OCI-LY7 (cell line): ENCODE results near the gene PITX2. TPM values are rescaled to one million over a fixed set of nuclear protein-coding genes. Genes with fewer than 3 reads are reported as not detected.

ENCODE experiments used
- BruUV-seq: library from RNA; stranded (reverse); fragments of 400-500 nt; replicated peaks from 2 replicates; lab custom pipeline; 2021; lab: Mats Ljungman, UMichigan
- CTCF ChIA-PET: fragments of 300-600 bp; sonication (Branson Sonifier 250); formaldehyde crosslinking; loops from one replicate; lab custom pipeline; 2022; ENCODE audit warnings: antibody characterized with exemption; ENCODE audit not compliant: unreplicated experiment; lab: Charles Lee
- POLR2A ChIA-PET: fragments of 300-600 bp; sonication (Branson Sonifier 250); formaldehyde crosslinking; loops from one replicate; lab custom pipeline; 2022; ENCODE audit warnings: antibody characterized with exemption; lab: Charles Lee
- DNase-seq: peaks from one replicate; pipeline ENCODE4 v3.0.0-alpha.2; 2015; ENCODE audit warnings: low spot score
- H2AFZ ChIP-seq: fragments of 200-600 bp; sonication (generic), shearing (Covaris generic); 2 replicates; pipeline ENCODE4 v1.6.1; 2014; ENCODE audit warnings: mild to moderate bottlenecking, antibody characterized with exemption, low read length, moderate library complexity
- H3K27ac ChIP-seq: fragments of 200-600 bp; sonication (generic); 2 replicates; pipeline ENCODE4 v1.5.1; 2014; ENCODE audit warnings: mixed run types, low read depth, mild to moderate bottlenecking, moderate library complexity, low read length, inconsistent platforms; ENCODE audit not compliant: poor library complexity, severe bottlenecking
- H3K36me3 ChIP-seq: fragments of 200-600 bp; sonication (generic); 2 replicates; pipeline ENCODE4 v1.6.1; 2014; ENCODE audit warnings: mild to moderate bottlenecking, antibody characterized with exemption, low read length, moderate library complexity, mixed read lengths; ENCODE audit not compliant: insufficient read depth
- H3K4me1 ChIP-seq: fragments of 200-600 bp; sonication (generic); 2 replicates; pipeline ENCODE4 v1.5.1; 2014; ENCODE audit warnings: mild to moderate bottlenecking, low read length; ENCODE audit not compliant: insufficient read depth, poor library complexity, severe bottlenecking
- H3K4me2 ChIP-seq: fragments of 200-600 bp; sonication (generic); 2 replicates; pipeline ENCODE4 v1.6.1; 2014; ENCODE audit warnings: mild to moderate bottlenecking, low read length
- H3K4me3 ChIP-seq: fragments of 200-600 bp; sonication (generic); 2 replicates; pipeline ENCODE4 v1.5.1; 2014; ENCODE audit warnings: mild to moderate bottlenecking, low read depth, low read length; ENCODE audit not compliant: poor library complexity, severe bottlenecking
- H3K79me2 ChIP-seq: fragments of 200-600 bp; sonication (generic); 2 replicates; pipeline ENCODE4 v1.6.1; 2016; ENCODE audit warnings: low read depth, mild to moderate bottlenecking, low read length, moderate library complexity, mixed read lengths; ENCODE audit not compliant: insufficient read depth
- H3K9me2 ChIP-seq: fragments of 200-600 bp; sonication (generic); 2 replicates; pipeline ENCODE4 v1.6.1; 2016; ENCODE audit warnings: mild to moderate bottlenecking, low read length, mixed read lengths; ENCODE audit not compliant: insufficient read depth
- H3K9me3 ChIP-seq: fragments of 200-600 bp; sonication (generic); 2 replicates; pipeline ENCODE4 v1.6.1; 2014; ENCODE audit warnings: mild to moderate bottlenecking, mixed run types, low read length, mixed read lengths
- H4K20me1 ChIP-seq: fragments of 200-600 bp; sonication (generic); 2 replicates; pipeline ENCODE4 v1.6.1; 2014; ENCODE audit warnings: mild to moderate bottlenecking, antibody characterized with exemption, low read length, moderate library complexity, mixed read lengths; ENCODE audit not compliant: insufficient read depth
- CTCF ChIP-seq: fragments of 200-600 bp; sonication (generic); conservative IDR thresholded peaks from 2 replicates; pipeline ENCODE4 v1.5.1; 2014; ENCODE audit warnings: mild to moderate bottlenecking, antibody characterized with exemption, low read length, moderate library complexity, mixed read lengths
- EZH2phosphoT487 ChIP-seq: fragments of 200-600 bp; sonication (generic); IDR thresholded peaks from 2 replicates; pipeline ENCODE4 v1.6.1; 2018; ENCODE audit warnings: low read depth, borderline replicate concordance, mild to moderate bottlenecking, mixed run types, antibody characterized with exemption, low read length, moderate library complexity, mixed read lengths
- intact Hi-C: fragments of 100-400 bp; cut with micrococcal nuclease; formaldehyde crosslinking; loops from one replicate; pipeline ENCODE4 v1.10.0; 2022; ENCODE audit not compliant: unreplicated experiment
- total RNA-seq, 2 experiments: library from RNA; depleted of rRNA in 1 of 2; stranded (reverse); fragments of >200 nt in 1 of 2; shearing (Covaris generic) in 1 of 2; gene quantifications; 2 replicates each; pipeline ENCODE4 v1.2.3, GENCODE V29; 2014 to 2022

The PITX2 gene
- total RNA-seq, 2 experiments from 2014 or later: 4.4 to 6.5 TPM

- no peaks in the 10 kb centered on the region for H3K9me2 ChIP-seq
- no peak overlapping the region for H3K4me3 ChIP-seq
- DNase-seq: no peak
- CTCF ChIA-PET: no interaction called here
- no peaks in the 10 kb centered on the region for H4K20me1 ChIP-seq
- no peak overlapping the region for H3K27ac ChIP-seq
- no peaks in the 10 kb centered on the region for H3K79me2 ChIP-seq
- intact Hi-C loops: loop anchor here (10.0 kb wide), 1 partner anchor 998 kb away; no protein-coding TSS in a partner anchor
- no TSS peak for BruUV-seq
- no peaks in the 10 kb centered on the region for H3K4me1 ChIP-seq
- H3K4me2 ChIP-seq: no peak overlapping the region
- TF ChIP-seq EZH2phosphoT487 (no peak), CTCF (no peak)
- no peaks in the 10 kb centered on the region for H3K36me3 ChIP-seq
- H3K9me3 ChIP-seq: no peaks in the 10 kb centered on the region
- POLR2A ChIA-PET: interaction anchor here (1.0 kb wide), 1 partner anchor 8 kb away, joined by 3 read pairs; no protein-coding TSS in a partner anchor
- H2AFZ ChIP-seq: no peak overlapping the region
Observed at GRCh38 chr4:110636680-110637407, 14.0 kb upstream of the PITX2 start.

GRCh38 chr4:110636171-110636679 is 13.3 kb upstream of the PITX2 start:
- Histone ChIP-seq H4K20me1 (no peaks in the 10 kb centered on the region), H3K36me3 (no peaks in the 10 kb centered on the region), H3K27ac (no peak overlapping the region), H3K79me2 (no peaks in the 10 kb centered on the region), H3K9me3 (no peaks in the 10 kb centered on the region), H2AFZ (no peak overlapping the region), H3K9me2 (no peaks in the 10 kb centered on the region), H3K4me2 (no peak overlapping the region), H3K4me1 (peaks cover 3% of the 10 kb centered on the region), H3K4me3 (no peak overlapping the region)
- intact Hi-C loops: loop anchor here (10.0 kb wide), 1 partner anchor 999 kb away; no protein-coding TSS in a partner anchor
- TF ChIP-seq CTCF (no peak), EZH2phosphoT487 (no peak)
- BruUV-seq: no TSS peak
- DNase-seq: no peak
- ChIA-PET POLR2A (interaction anchor here (1.0 kb wide), 1 partner anchor 9 kb away, joined by 3 read pairs; no protein-coding TSS in a partner anchor), CTCF (no interaction called here)
